Ascending aorta (tissue), 2 donors: ENCODE results near the gene VGLL3. TPM values are rescaled to one million over a fixed set of nuclear protein-coding genes. Genes with fewer than 3 reads are reported as not detected.

Source experiments
- DNase-seq, 2 donors: peaks; one replicate each; pipeline ENCODE4 v3.0.0-alpha.2; 2019; ENCODE audit warnings: low spot score in 2 of 2
- H3K27ac ChIP-seq, 2 donors: fragments of 200-600 bp; sonication (generic); one replicate each; pipeline ENCODE4 v1.5.1; 2016 to 2017; ENCODE audit warnings: mild to moderate bottlenecking in 1 of 2
- H3K27me3 ChIP-seq: fragments of 200-600 bp; sonication (generic); one replicate; pipeline ENCODE4 v1.5.1; 2017
- H3K36me3 ChIP-seq, 2 donors: fragments of 200-600 bp; sonication (generic); one replicate each; pipeline ENCODE4 v1.5.1; 2016
- H3K4me1 ChIP-seq, 2 donors: fragments of 200-600 bp; sonication (generic); one replicate each; pipeline ENCODE4 v1.5.1; 2016 to 2017; ENCODE audit warnings: mild to moderate bottlenecking in 1 of 2
- H3K4me3 ChIP-seq, 2 donors: fragments of 200-600 bp; sonication (generic); one replicate each; pipeline ENCODE4 v1.5.1; 2016 to 2017; ENCODE audit warnings: mild to moderate bottlenecking in 1 of 2
- H3K9me3 ChIP-seq, 2 donors: fragments of 200-600 bp; sonication (generic); one replicate each; pipeline ENCODE4 v1.5.1; 2016
- intact Hi-C: fragments of 100-400 bp; cut with DNase I; formaldehyde crosslinking; loops from one replicate; pipeline ENCODE4 v1.15.1; 2023
- total RNA-seq: library from RNA; depleted of rRNA; stranded (reverse); fragments of >200 nt; gene quantifications from one replicate; pipeline ENCODE4 v1.1.0, GENCODE V29; 2016
- TF ChIP-seq, protein P1 (sequence below), 3 experiments: fragments of 200-600 bp in 2 of 3; fragments of 450-650 bp in 1 of 3; sonication (generic) in 2 of 3; IDR thresholded peaks; one replicate each; pipeline ENCODE4 v1.5.1; 2016 to 2019; ENCODE audit warnings: antibody characterized with exemption in 3 of 3, mild to moderate bottlenecking in 1 of 3, moderate library complexity in 1 of 3

The VGLL3 gene
- total RNA-seq, 1 donor from 2014 or later: 138 TPM

GRCh38 chr3:86950717-86951116 is 40.2 kb downstream of the VGLL3 start:
- no peaks in the 10 kb centered on the region for H3K4me1 ChIP-seq
- no peaks in the 10 kb centered on the region for H3K27me3 ChIP-seq
- no peaks in the 10 kb centered on the region for H3K9me3 ChIP-seq
- no peak overlapping the region for H3K4me3 ChIP-seq
- DNase-seq: no peak
- TF ChIP-seq, protein P1, sequence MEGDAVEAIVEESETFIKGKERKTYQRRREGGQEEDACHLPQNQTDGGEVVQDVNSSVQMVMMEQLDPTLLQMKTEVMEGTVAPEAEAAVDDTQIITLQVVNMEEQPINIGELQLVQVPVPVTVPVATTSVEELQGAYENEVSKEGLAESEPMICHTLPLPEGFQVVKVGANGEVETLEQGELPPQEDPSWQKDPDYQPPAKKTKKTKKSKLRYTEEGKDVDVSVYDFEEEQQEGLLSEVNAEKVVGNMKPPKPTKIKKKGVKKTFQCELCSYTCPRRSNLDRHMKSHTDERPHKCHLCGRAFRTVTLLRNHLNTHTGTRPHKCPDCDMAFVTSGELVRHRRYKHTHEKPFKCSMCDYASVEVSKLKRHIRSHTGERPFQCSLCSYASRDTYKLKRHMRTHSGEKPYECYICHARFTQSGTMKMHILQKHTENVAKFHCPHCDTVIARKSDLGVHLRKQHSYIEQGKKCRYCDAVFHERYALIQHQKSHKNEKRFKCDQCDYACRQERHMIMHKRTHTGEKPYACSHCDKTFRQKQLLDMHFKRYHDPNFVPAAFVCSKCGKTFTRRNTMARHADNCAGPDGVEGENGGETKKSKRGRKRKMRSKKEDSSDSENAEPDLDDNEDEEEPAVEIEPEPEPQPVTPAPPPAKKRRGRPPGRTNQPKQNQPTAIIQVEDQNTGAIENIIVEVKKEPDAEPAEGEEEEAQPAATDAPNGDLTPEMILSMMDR (IDR thresholded peaks at IDR 0.05): no peak
- no peak overlapping the region for H3K27ac ChIP-seq
- no peaks in the 10 kb centered on the region for H3K36me3 ChIP-seq
- intact Hi-C loops: no loop called here

DNA sequence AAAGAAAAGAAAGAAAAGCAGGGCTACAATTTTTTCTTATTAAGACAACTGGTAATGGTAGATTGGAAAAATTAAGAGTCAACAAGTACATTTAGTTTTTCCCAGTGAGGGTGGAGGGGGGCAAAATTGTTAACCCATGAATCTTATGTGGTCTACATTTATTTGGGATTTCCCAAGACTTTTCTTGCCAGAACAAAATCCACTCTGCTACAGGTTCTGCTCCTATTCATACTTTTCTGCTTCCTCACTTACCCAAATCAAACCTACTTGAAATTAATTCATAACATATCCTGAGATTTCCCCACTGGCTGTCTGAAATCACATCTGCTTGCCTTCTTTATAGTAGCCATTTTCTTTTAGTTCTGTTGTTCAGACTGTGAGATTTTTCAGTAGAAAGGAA is 41.1 kb downstream of the VGLL3 start:
- no peaks in the 10 kb centered on the region for H3K27me3 ChIP-seq
- no peak for DNase-seq
- TF ChIP-seq, protein P1 (IDR thresholded peaks at IDR 0.05): no peak
- H3K9me3 ChIP-seq: no peaks in the 10 kb centered on the region
- intact Hi-C loops: no loop called here
- no peak overlapping the region for H3K27ac ChIP-seq
- no peak overlapping the region for H3K4me3 ChIP-seq
- H3K4me1 ChIP-seq: no peaks in the 10 kb centered on the region
- no peaks in the 10 kb centered on the region for H3K36me3 ChIP-seq

DNA sequence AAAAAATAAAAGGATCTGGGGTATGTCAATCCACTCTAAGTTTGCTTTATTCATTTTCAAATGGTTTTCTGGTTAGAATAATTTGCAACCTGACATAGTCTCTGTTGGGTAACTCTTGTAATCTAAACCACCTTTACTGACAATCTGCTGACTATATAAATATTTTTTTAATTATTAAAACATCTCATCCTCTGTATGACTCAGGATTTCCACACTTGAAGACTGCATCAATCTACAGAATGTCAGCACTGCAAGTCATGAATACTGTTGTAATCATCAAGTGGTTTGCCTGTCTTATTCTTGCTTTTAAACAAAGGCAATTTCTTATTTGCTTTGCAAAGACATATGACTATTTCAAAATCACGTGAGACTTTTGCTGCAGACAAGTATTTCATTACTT is 42.1 kb downstream of the VGLL3 start:
- no peaks in the 10 kb centered on the region for H3K9me3 ChIP-seq
- no peak for DNase-seq

DNA sequence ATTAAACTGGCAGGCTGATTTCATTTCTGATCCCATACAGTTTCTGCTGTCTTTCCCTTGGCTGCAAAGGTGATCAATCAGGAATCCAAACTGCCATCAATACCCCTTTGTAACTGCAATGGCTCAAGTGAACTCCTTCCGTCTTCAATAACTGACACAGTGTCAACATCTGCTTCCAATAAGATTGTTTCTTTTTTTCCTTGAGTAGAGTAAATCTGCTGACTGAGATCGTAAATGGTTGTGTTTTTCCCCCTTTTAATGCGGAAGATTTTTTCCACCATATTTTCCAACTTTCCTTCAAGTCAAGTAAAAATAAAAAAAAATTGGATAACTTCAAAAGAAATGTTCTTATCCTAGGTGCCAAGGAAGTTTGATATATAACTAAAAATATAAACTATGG is 48.7 kb downstream of the VGLL3 start:
- H3K27ac ChIP-seq: no peak overlapping the region
- intact Hi-C loops: no loop called here
- H3K9me3 ChIP-seq: no peaks in the 10 kb centered on the region
- DNase-seq: no peak
- H3K27me3 ChIP-seq: no peaks in the 10 kb centered on the region
- peaks cover 0 to 9% of the 10 kb centered on the region in 2 donors for H3K36me3 ChIP-seq
- H3K4me1 ChIP-seq: peaks cover 0 to 13% of the 10 kb centered on the region in 2 donors
- TF ChIP-seq, protein P1 (IDR thresholded peaks at IDR 0.05): no peak
- no peak overlapping the region for H3K4me3 ChIP-seq

More for the DNA sequence above, 42.1 kb downstream of the VGLL3 start:
- TF ChIP-seq, protein P1 (IDR thresholded peaks at IDR 0.05): no peak
- peaks cover 0 to 6% of the 10 kb centered on the region in 2 donors for H3K36me3 ChIP-seq
- no peaks in the 10 kb centered on the region for H3K4me1 ChIP-seq
- no peaks in the 10 kb centered on the region for H3K27me3 ChIP-seq
- intact Hi-C loops: no loop called here
- H3K4me3 ChIP-seq: no peak overlapping the region
- H3K27ac ChIP-seq: no peak overlapping the region

DNA sequence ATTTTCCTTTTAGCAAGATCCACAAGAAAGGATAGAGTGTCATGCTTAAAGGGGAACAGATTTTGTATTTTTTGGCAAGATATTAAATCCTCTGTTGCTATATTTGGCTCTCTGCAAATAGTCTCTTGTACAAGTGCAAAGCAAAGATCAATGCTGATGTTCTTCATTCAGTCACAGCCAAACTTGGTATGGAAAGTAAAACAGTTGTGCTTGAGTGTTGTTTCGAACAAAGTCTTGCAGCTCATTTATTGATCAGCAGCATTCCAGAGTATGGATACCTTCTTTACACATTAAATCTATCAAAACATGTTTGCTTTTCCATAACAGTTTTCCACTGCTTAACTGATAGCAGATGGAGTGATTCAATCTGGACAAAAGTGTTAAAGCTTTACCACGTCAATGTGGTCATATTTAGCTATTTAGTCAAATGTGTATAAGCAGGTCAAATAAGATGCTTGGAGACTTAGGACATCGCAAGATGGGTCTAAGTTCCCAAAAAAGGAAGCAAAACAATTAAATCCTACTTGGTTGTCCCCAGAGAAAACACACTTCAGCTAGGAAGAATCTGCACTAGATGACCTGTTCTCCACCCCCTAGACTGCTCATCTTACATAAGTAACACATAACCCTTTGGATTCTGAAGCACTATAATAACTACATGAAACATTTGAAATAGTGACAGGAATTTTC is 52.4 kb downstream of the VGLL3 start:
- Histone ChIP-seq H3K9me3 (no peaks in the 10 kb centered on the region), H3K27me3 (no peaks in the 10 kb centered on the region), H3K4me3 (no peak overlapping the region), H3K27ac (peak overlapping the region in 1 of 2 donors; percentile 37), H3K4me1 (peaks cover 0 to 13% of the 10 kb centered on the region in 2 donors), H3K36me3 (peaks cover 0 to 4% of the 10 kb centered on the region in 2 donors)
- intact Hi-C loops: loop anchor here (5.0 kb wide), 1 partner anchor 146 kb away; no protein-coding TSS in a partner anchor
- DNase-seq: no peak
- TF ChIP-seq, protein P1 (IDR thresholded peaks at IDR 0.05): no peak
